HT-29 (cell line): Measurements from ENCODE around the gene SLC35F3. TPM values are rescaled to one million over a fixed set of nuclear protein-coding genes. Genes with fewer than 3 reads are reported as not detected.
A peak's percentile ranks its signal among the peaks of the same experiment; 100 is the strongest.

Source experiments
- DNase-seq: peaks from one replicate; pipeline ENCODE4 v3.0.0-alpha.2; 2015; ENCODE audit warnings: low spot score
- small RNA-seq: library from RNA; depleted of rRNA; stranded (forward); fragments of <200 nt; gene quantifications from one replicate; pipeline ENCODE3, GENCODE V24; 2014
- total RNA-seq: library from RNA; depleted of rRNA; stranded (reverse); fragments of >200 nt; shearing (Covaris generic); gene quantifications from 2 replicates; pipeline ENCODE4 v1.2.3, GENCODE V29; 2014

Gene SLC35F3
- total RNA-seq, 1 experiment from 2014 or later = not detected

GRCh38 chr1:234356615-234357269 is 452.3 kb downstream of the SLC35F3 start:
- DNase-seq = peak; percentile 72

DNA sequence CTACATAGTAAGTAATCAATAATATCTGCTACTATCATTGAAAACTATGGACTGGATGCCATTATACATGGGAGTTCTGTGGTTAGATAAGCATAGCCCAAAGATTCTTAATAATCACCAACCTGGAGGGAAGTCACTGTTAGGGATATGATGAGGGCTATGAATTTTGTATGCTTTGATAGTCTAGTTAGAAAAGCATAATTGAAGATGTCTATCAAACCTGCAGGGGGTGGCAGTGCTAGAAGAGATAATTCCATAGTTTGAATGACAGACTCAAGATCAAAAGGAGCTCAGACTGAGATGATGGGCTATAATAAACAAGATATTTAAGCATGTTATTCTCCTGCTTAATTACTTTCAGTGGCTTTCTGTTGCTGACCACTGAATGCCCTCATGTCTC is 453.4 kb downstream of the SLC35F3 start:
- no peak for DNase-seq

GRCh38 chr1:234361102-234361603 is 456.7 kb downstream of the SLC35F3 start:
- DNase-seq = no peak

DNA sequence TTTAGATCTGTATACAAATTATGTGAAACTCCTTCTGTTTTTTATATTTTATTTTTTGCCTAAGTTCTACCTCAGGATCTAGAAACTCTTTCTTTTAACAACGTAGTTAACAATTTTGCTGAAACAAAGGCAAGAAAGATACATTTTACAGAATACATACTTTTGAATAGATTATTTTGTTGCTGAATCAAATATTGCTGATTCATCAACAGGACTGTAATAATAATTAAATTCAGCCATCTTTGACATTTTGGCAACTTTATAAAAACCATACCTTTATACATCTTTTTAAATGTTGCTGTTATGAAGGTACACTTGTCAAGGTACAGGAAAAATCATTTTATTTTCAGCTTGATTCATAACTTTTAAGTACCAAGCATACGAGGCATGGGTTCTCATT is 458.1 kb downstream of the SLC35F3 start:
- DNase-seq = no peak

DNA sequence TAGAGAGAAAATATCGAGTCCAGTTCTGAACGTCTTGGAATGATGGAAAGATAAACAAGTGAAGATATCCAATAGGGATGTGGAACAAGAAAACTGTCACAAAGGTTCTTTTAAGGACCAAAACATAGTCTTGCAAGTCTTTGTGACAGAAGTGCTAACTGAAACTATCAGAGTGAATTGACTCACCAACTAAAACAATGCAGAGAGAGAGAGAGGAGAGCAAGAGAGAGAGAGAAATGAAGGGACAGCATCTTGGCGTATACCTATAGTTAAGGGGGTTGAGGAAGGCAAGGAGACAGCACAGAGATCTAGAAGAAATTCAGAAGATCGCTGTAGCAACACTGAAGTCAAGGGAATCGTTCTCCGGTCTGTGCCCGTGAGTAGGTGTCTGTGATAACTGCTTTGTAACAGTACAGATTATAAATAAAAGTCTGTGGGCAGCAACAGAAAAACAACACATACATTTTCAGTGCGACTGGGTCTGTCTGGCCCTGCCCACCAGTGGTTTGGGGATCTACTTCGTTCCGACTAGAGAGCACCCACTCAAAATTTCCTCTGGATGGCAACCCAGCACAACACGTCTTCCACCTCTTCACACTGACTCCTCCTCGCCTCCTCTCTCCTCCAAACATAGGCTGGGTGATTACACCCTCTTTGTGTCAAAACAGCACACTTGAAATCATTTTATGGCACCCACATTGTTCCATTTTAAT is 464.0 kb downstream of the SLC35F3 start:
- DNase-seq = no peak

DNA sequence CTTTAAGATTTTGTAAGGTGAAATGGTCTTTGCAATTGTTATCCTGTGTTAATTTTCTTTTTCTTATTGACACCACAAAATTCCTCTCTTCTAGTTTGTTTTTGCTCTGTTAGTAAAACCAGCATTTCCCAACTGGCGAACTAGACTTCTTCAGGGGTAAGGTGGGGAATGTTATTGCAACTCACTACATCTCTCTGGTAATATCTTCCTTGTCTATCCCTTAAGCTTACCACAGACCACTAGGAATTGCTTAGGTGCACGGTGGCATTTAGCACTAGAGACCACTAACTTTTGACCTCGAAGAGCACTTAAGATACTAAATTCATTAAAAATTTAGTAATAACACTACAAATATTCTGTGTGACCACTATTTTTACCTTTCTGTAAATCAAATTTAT is 464.6 kb downstream of the SLC35F3 start:
- no peak for DNase-seq

GRCh38 chr1:234369784-234370183 is 465.3 kb downstream of the SLC35F3 start:
- DNase-seq = no peak

GRCh38 chr1:234371414-234371813 is 466.9 kb downstream of the SLC35F3 start:
- no peak for DNase-seq

- no peak for DNase-seq
Measured at GRCh38 chr1:234372011-234372757, 467.7 kb downstream of the SLC35F3 start.

- DNase-seq = peak; percentile 95
Measured at GRCh38 chr1:234373064-234373958, 468.8 kb downstream of the SLC35F3 start, which contains the start of gene COA6. TSS of gene COA6 (plus strand) at chr1:234373456. CDS start at chr1:234373467, 11 bp downstream.

- DNase-seq = no peak
Measured at GRCh38 chr1:234373959-234374254, 469.4 kb downstream of the SLC35F3 start.

Small RNAs within 50 kb of the gene (small RNA-seq; reads per million reads assigned to genes)
- not detected for gene MIR4671
